ENCODE data around the gene LCNL1.
A peak's percentile ranks its signal among the peaks of the same experiment; 100 is the strongest.

Gene LCNL1

GRCh38 chr9:137011907-137012675 is 29.3 kb downstream of the LCNL1 start:
- DNase-seq (ENCODE audit: low read depth in 2 of 2), result no peak

GRCh38 chr9:137012694-137013570 is 30.1 kb downstream of the LCNL1 start:
- DNase-seq (ENCODE audit: low read depth in 2 of 2), result no peak

- DNase-seq (ENCODE audit: low read depth in 2 of 2), result no peak
Observed at GRCh38 chr9:137013571-137013940, 30.8 kb downstream of the LCNL1 start.

GRCh38 chr9:137014166-137014565 is 31.4 kb downstream of the LCNL1 start:
- no peak for DNase-seq (ENCODE audit: low read depth in 2 of 2)

- DNase-seq (ENCODE audit: low read depth in 2 of 2), result no peak
Observed at GRCh38 chr9:137014776-137015539, 32.2 kb downstream of the LCNL1 start.

GRCh38 chr9:137015540-137015930 is 32.7 kb downstream of the LCNL1 start:
- no peak for DNase-seq (ENCODE audit: low read depth in 2 of 2)

- DNase-seq (ENCODE audit: low read depth in 2 of 2), result no peak
Observed at GRCh38 chr9:137015976-137016375, 33.2 kb downstream of the LCNL1 start.

- DNase-seq (ENCODE audit: low read depth in 2 of 2), result no peak
Observed at GRCh38 chr9:137016436-137016835, 33.6 kb downstream of the LCNL1 start.

- no peak for DNase-seq (ENCODE audit: low read depth in 2 of 2)
Observed at GRCh38 chr9:137017071-137017470, 34.3 kb downstream of the LCNL1 start.

- DNase-seq (ENCODE audit: low read depth in 2 of 2), result no peak
Observed at GRCh38 chr9:137017791-137018497, 35.2 kb downstream of the LCNL1 start.

GRCh38 chr9:137018761-137019559 is 36.2 kb downstream of the LCNL1 start:
- DNase-seq (ENCODE audit: low read depth in 2 of 2), result no peak

- DNase-seq (ENCODE audit: low read depth in 2 of 2), result no peak
Observed at GRCh38 chr9:137019891-137020683, 37.3 kb downstream of the LCNL1 start.

- DNase-seq (ENCODE audit: low read depth in 2 of 2), result no peak
Observed at GRCh38 chr9:137020771-137021567, 38.2 kb downstream of the LCNL1 start.

GRCh38 chr9:137021568-137021978 is 38.8 kb downstream of the LCNL1 start:
- no peak for DNase-seq (ENCODE audit: low read depth in 2 of 2)

- DNase-seq (ENCODE audit: low read depth in 2 of 2), result peak; percentile 57 to 73
Observed at GRCh38 chr9:137021979-137022661, 39.3 kb downstream of the LCNL1 start.

- DNase-seq (ENCODE audit: low read depth in 2 of 2), result no peak
Observed at GRCh38 chr9:137022662-137023008, 39.8 kb downstream of the LCNL1 start.

GRCh38 chr9:137023157-137023556 is 40.4 kb downstream of the LCNL1 start:
- DNase-seq (ENCODE audit: low read depth in 2 of 2), result no peak

- DNase-seq (ENCODE audit: low read depth in 2 of 2), result no peak
Observed at GRCh38 chr9:137023583-137023991, 40.8 kb downstream of the LCNL1 start.

All from activated CD4-positive, alpha-beta T cell treated with anti-CD3 and anti-CD28 coated beads for 24 hours (primary cell).